Measurements from ENCODE around the gene ANKRD17. TPM values are rescaled to one million over a fixed set of nuclear protein-coding genes. Genes with fewer than 3 reads are reported as not detected.

The ANKRD17 gene
- total RNA-seq, 2 experiments from 2014 or later = 50.6 to 57.5 TPM

DNA sequence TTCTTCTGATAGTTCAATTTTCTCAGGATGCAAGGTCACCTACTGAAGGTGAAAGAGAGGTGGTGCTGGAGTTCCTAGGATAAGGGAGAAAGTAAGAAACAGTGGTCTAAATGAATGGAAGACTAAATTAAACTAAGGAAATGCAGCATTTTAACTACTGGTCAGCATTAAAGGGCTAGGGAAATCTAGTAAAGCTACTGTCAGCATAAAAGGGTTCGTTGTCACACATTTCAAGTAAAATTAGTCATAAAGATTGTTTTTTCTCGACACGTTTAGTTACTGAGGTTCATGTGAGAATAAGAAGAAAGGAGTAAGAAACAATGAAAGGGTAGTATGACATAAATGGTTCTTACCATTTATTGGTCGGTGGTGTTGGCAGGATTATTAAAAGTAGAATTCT lies 149.1 kb downstream of the ANKRD17 start:
- H3K4me3 Mint-ChIP-seq = no peak overlapping the region
- peaks cover 5% of the 10 kb centered on the region for H3K4me1 Mint-ChIP-seq
- ATAC-seq = no peak
- CTCF ChIA-PET = no interaction called here
- no peak overlapping the region for H3K27ac Mint-ChIP-seq
- DNase-seq = no peak
- H3K36me3 Mint-ChIP-seq = peaks cover 16% of the 10 kb centered on the region
- no peaks in the 10 kb centered on the region for H3K9me3 Mint-ChIP-seq (ENCODE audit: low read depth)
- no peaks in the 10 kb centered on the region for H3K27me3 Mint-ChIP-seq

DNA sequence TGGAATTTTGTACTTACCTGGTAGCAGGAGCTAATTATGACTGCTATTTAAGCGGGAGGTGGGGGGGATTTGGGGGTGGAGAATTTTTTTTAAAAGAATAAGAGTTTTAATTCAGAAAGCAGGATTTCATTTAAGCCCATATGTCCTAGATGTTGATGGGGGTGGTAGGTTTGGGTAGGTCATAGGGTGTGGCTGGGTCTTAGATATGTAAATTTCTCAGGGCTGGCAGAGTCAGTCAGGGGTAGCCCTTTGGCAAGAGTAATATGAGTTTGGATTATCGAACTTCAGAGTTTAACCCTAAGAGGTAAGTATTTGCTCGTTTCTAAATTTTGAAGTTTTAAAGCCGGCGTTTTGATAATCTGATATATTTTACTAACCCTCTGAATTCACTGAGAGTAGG lies 153.9 kb downstream of the ANKRD17 start:
- ATAC-seq (no peak), DNase-seq (no peak)
- H3K27ac Mint-ChIP-seq = no peak overlapping the region
- no peaks in the 10 kb centered on the region for H3K27me3 Mint-ChIP-seq
- peaks cover 22% of the 10 kb centered on the region for H3K36me3 Mint-ChIP-seq
- H3K4me3 Mint-ChIP-seq = no peak overlapping the region
- CTCF ChIA-PET = interaction anchor here (1.1 kb wide), 1 partner anchor 9 kb away, joined by 3 read pairs; no protein-coding TSS in a partner anchor
- peaks cover 8% of the 10 kb centered on the region for H3K4me1 Mint-ChIP-seq
- H3K9me3 Mint-ChIP-seq (ENCODE audit: low read depth) = no peaks in the 10 kb centered on the region

DNA sequence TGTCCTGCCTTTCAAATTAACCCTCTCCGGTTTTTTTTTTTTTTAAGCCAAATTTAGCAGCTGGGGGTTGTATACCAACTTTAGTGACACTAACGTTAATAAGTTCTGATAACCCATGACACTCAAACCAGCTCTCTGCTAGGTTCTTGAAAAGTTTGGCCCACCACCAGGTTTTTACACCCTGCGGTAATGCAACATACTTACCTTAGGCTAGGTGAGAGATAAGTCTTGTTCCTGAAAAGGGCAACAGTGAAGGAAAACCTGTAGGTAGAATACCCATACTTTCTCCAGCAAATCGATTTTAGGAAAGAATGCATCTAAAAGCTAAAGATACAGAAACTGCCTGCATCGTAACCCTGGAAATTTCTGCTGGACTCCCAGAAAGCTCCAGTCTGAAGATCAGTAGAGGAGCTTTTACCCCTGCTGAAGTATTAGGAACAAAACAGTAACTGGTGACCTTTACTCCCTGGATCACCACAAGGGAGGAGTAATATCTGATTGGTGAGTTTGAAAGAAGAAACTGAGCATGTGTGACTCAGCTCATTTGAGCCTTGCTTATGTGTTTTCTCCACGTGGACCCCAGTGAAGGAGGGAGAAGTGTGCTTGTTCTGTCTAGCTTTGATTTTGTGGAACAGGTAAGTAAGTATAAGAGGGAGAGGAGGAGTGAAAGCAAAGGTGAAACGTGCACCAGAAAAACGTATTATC lies 154.6 kb downstream of the ANKRD17 start:
- CTCF ChIA-PET = interaction anchor here (0.9 to 1.1 kb wide), 2 partner anchors 8 to 154 kb away, joined by 3 read pairs; no protein-coding TSS in a partner anchor
- no peaks in the 10 kb centered on the region for H3K9me3 Mint-ChIP-seq (ENCODE audit: low read depth)
- H3K27ac Mint-ChIP-seq = no peak overlapping the region
- DNase-seq = no peak
- peaks cover 27% of the 10 kb centered on the region for H3K36me3 Mint-ChIP-seq
- no peak for ATAC-seq
- H3K27me3 Mint-ChIP-seq = no peaks in the 10 kb centered on the region
- H3K4me1 Mint-ChIP-seq = peaks cover 8% of the 10 kb centered on the region
- H3K4me3 Mint-ChIP-seq = no peak overlapping the region

DNA sequence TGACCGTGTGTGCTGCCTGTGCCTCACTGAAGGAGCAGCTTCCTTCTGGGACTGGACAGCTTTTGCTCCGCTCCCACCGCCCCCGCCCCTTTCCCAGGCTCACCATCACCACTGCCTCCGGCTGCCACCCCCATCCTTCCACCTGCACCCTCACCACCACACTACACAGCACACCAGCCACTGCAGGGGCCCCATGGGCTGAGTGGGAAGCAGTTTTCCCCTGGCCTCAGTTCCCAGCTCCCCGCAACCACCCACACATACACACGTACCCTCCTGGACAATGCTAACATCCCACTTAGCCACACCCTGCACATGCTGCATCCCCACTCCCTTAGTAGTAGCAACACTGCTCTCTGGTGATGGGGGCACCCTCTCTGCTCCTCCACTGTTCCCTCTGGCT lies 159.5 kb downstream of the ANKRD17 start:
- Mint-ChIP-seq H3K4me3 (no peak overlapping the region), H3K36me3 (peaks cover 30% of the 10 kb centered on the region), H3K27me3 (no peaks in the 10 kb centered on the region), H3K27ac (no peak overlapping the region), H3K4me1 (peaks cover 2% of the 10 kb centered on the region), H3K9me3 (ENCODE audit: low read depth) (no peaks in the 10 kb centered on the region)
- CTCF ChIA-PET = interaction anchor here (1.4 kb wide), 1 partner anchor 10 kb away, joined by 5 read pairs; no protein-coding TSS in a partner anchor
- no peak for DNase-seq
- ATAC-seq = no peak

DNA sequence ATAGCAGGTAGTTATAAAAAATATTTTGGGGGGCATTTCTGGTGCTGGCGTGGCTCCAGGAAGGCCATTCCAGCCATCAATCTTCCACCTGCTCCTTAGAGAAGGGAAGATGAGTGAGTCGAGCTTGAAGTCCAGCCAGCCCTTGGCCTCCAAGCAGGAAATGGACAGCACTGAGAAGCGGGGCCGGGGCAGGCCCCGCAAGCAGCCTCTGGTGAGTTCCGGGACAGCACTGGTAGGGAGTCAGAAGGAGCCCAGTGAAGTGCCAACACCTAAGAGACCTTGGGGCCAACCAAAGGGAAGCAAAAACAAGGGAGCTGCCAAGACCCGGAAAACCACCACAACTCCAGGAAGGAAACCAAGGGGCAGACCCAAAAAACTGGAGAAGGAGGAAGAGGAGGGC lies 159.9 kb downstream of the ANKRD17 start:
- no peak for DNase-seq
- no peaks in the 10 kb centered on the region for H3K27me3 Mint-ChIP-seq
- CTCF ChIA-PET = interaction anchor here (1.4 kb wide), 1 partner anchor 10 kb away, joined by 5 read pairs; no protein-coding TSS in a partner anchor
- ATAC-seq = no peak
- H3K9me3 Mint-ChIP-seq (ENCODE audit: low read depth) = no peaks in the 10 kb centered on the region
- no peak overlapping the region for H3K4me3 Mint-ChIP-seq
- no peaks in the 10 kb centered on the region for H3K4me1 Mint-ChIP-seq
- peaks cover 31% of the 10 kb centered on the region for H3K36me3 Mint-ChIP-seq
- H3K27ac Mint-ChIP-seq = no peak overlapping the region

DNA sequence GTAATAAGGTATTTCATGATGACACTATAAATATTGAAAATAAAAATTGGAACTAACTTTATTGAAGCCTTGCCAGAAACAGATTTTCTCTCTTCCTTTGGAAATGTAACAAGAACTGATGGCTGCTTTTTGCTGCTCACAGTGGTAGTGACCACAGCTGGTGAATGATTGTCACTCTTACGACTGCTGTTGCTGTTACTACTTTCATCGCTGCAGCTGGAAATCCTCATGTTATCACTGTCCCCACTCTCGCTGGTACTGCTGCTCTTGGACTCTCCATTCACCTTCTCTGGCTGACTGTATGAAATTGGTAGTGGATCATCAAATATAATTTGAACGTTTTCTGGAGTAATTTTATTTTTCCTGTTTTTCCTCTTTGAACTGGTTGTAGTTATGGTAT lies 160.6 kb downstream of the ANKRD17 start:
- CTCF ChIA-PET = interaction anchor here (1.4 to 1.7 kb wide), 2 partner anchors 9 to 30 kb away, joined by 3 to 5 read pairs; no protein-coding TSS in a partner anchor
- no peaks in the 10 kb centered on the region for H3K4me1 Mint-ChIP-seq
- ATAC-seq (no peak), DNase-seq (no peak)
- H3K27ac Mint-ChIP-seq = peak overlapping the region; percentile 25
- no peaks in the 10 kb centered on the region for H3K27me3 Mint-ChIP-seq
- peaks cover 31% of the 10 kb centered on the region for H3K36me3 Mint-ChIP-seq
- no peaks in the 10 kb centered on the region for H3K9me3 Mint-ChIP-seq (ENCODE audit: low read depth)
- no peak overlapping the region for H3K4me3 Mint-ChIP-seq

DNA sequence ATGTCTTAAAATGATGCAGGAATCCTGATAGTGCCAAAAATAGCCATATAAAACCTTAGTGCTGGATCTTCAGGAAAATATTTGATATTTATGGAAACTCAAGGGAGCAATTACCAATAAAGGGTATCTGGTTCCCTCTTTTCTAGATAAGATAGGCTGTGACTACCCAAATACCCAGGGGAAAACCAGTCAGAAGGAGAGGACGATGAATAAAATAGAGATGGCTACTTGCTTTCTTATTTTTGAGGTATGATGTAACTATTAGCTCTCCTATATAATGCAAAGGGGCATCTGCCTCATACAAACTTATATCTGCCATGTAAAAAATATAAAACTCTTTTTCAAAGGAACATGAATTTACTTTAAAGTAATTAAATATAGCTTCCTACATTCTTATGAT lies 165.7 kb downstream of the ANKRD17 start:
- CTCF ChIA-PET = interaction anchor here (0.6 to 1.4 kb wide), 5 partner anchors 9 to 164 kb away, joined by 3 to 4 read pairs (median 3); no protein-coding TSS in a partner anchor
- Mint-ChIP-seq H3K36me3 (peaks cover 28% of the 10 kb centered on the region), H3K4me3 (no peak overlapping the region), H3K27me3 (no peaks in the 10 kb centered on the region), H3K4me1 (no peaks in the 10 kb centered on the region), H3K9me3 (ENCODE audit: low read depth) (no peaks in the 10 kb centered on the region), H3K27ac (no peak overlapping the region)
- no peak for DNase-seq
- ATAC-seq = no peak

DNA sequence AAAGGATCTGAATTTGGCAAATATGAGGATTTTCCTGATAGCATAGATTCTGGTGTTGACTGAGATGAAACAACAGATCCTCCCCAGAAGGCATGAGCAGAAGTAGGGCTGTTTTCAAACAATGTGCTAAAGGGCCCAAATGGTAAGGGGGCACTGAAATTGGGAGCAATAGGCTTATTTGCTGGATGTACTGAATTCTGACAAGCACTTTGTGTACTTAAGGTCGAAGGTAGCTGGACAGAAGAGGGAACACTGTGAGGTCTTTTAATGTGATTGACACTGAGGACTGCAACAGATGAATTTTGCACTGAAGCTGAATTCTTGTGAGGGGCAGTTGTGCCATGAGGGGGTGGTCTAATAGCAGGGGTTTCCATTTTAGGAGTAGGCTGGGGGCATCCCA lies 167.9 kb downstream of the ANKRD17 start:
- CTCF ChIA-PET = no interaction called here
- no peaks in the 10 kb centered on the region for H3K9me3 Mint-ChIP-seq (ENCODE audit: low read depth)
- H3K27me3 Mint-ChIP-seq = no peaks in the 10 kb centered on the region
- H3K27ac Mint-ChIP-seq = no peak overlapping the region
- ATAC-seq = no peak
- H3K4me1 Mint-ChIP-seq = peaks cover 6% of the 10 kb centered on the region
- H3K36me3 Mint-ChIP-seq = peaks cover 31% of the 10 kb centered on the region
- DNase-seq = no peak
- no peak overlapping the region for H3K4me3 Mint-ChIP-seq

DNA sequence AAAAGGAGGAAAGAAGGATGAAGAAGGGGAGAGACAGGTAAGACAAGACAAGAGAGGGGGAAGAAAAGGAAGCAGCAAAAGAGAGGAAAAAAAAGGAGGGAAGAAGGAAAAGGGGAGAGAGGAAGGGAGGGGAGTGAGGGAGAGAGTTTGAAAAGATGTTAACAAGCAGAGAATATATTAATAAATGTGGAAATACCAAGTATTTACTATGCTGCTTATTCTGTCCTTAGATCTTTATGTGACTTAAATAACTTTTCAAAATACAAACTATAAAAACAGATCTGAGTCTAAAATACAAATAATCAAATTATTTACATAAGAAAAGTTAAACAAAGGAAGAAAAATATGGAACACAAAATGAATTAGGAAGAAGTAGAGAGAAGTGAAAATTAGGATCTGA lies 170.7 kb downstream of the ANKRD17 start:
- CTCF ChIA-PET = no interaction called here
- Mint-ChIP-seq H3K9me3 (ENCODE audit: low read depth) (no peaks in the 10 kb centered on the region), H3K27me3 (no peaks in the 10 kb centered on the region), H3K27ac (peak overlapping the region; percentile 12), H3K4me1 (peaks cover 8% of the 10 kb centered on the region), H3K36me3 (peaks cover 44% of the 10 kb centered on the region), H3K4me3 (no peak overlapping the region)
- ATAC-seq (no peak), DNase-seq (no peak)

DNA sequence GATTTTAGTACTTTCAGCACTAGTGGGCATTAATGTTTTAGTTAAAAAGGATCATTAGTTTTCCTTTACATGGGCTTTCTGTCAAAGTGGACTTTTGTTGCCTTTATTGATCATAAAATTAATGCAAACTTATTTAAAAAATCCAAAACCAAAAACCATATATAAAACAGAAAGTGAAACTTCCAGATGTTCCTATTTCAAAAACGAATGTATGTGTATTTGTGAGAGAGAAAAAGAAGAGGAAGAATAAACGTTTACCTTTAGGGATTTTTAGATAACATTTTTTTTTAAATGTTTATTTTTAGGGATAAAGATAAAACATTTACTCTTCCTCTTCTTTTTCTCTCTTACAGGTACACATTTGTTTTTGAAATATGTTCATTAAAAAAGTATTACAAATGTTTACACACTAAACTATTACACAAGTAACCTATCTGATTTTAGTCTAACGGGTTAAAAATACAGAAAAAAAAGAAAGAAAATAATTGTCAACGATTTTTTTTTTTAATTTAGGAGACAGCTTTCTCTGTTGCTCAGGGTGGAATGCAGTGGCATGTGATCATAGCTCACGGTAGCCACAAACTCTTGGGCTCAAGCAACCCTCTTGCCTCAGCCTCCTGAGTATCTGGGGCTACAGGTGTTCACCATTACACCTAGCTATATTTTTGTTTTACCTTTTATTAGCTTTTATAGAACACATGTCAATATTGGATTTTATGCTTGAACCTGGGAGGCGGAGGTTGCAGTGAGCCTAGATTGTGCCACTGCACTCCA lies 172.3 kb downstream of the ANKRD17 start:
- CTCF ChIA-PET = interaction anchor here (1.1 to 1.4 kb wide), 3 partner anchors 16 to 174 kb away, joined by 3 to 4 read pairs (median 3); partner anchors contain the start of genes ANKRD17 and COX18
- H3K36me3 Mint-ChIP-seq = peaks cover 44% of the 10 kb centered on the region
- ATAC-seq = peak; percentile 75
- peak overlapping the region; percentile 46 for H3K4me3 Mint-ChIP-seq
- no peaks in the 10 kb centered on the region for H3K27me3 Mint-ChIP-seq
- peak overlapping the region; percentile 75 for H3K27ac Mint-ChIP-seq
- H3K4me1 Mint-ChIP-seq = peaks cover 14% of the 10 kb centered on the region
- H3K9me3 Mint-ChIP-seq (ENCODE audit: low read depth) = no peaks in the 10 kb centered on the region
- DNase-seq = no peak

DNA sequence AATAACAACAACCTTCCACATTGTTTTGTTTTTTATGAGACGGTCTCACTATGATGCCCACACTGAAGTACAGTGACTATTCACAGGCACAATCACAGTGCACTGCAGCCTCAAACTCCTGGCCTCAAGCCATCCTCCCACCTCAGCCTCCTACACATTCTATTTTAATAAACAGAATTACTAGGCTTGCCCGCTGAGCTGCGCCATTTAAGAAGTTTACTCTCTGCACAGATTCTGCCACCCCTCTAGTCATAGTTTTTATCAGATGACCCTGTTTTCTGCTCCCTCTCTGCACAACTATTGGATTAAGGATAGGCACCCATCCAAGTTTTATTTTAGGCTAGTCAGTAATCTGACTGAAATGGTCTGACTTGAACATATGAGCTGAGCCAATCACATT lies 177.8 kb downstream of the ANKRD17 start:
- no peak for ATAC-seq
- H3K27ac Mint-ChIP-seq = peak overlapping the region; percentile 26
- no peaks in the 10 kb centered on the region for H3K9me3 Mint-ChIP-seq (ENCODE audit: low read depth)
- H3K27me3 Mint-ChIP-seq = no peaks in the 10 kb centered on the region
- CTCF ChIA-PET = interaction anchor here (1.0 kb wide), 1 partner anchor 177 kb away, joined by 4 read pairs; no protein-coding TSS in a partner anchor
- no peak for DNase-seq
- peaks cover 18% of the 10 kb centered on the region for H3K4me1 Mint-ChIP-seq
- H3K4me3 Mint-ChIP-seq = no peak overlapping the region
- peaks cover 44% of the 10 kb centered on the region for H3K36me3 Mint-ChIP-seq

DNA sequence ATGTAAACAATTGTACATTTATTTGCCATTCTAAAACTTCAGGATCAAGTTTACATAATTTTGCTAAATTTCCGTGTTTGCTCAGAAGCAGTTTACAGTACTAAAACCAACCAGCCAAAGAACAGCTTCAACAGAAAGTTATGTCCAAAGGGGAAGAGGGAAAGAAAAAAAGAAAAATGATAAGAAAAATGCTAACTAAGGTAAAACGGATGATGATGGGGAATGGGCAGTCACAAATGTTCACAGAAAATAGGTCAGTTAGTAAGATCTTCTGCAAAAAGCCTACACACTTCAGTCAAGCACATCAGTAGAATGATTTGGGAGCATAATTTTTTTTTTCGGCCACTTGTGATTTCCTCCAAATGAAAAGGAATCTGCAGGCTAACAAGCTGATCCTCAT lies 182.8 kb downstream of the ANKRD17 start:
- no peak overlapping the region for H3K4me3 Mint-ChIP-seq
- H3K4me1 Mint-ChIP-seq = peaks cover 7% of the 10 kb centered on the region
- H3K36me3 Mint-ChIP-seq = peaks cover 25% of the 10 kb centered on the region
- H3K9me3 Mint-ChIP-seq (ENCODE audit: low read depth) = no peaks in the 10 kb centered on the region
- DNase-seq (no peak), ATAC-seq (no peak)
- H3K27me3 Mint-ChIP-seq = no peaks in the 10 kb centered on the region
- CTCF ChIA-PET = no interaction called here
- peak overlapping the region; percentile 29 for H3K27ac Mint-ChIP-seq

DNA sequence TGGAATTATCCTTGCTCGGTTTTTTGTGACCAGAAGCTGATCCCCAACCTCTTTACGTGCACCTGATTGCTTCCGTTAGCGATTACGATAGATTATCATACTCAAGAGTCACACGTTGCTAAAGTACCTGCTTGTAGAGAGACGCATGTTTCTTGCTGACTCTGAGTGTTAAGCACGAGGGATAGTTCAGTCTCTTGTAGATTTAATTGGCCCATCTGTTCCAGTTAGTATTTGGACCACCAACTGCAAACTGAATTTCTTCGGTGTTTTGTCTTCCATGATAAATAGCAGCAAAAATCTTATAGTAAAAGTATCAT lies 188.6 kb downstream of the ANKRD17 start:
- CTCF ChIA-PET = interaction anchor here (1.4 to 3.7 kb wide), 2 partner anchors 16 to 188 kb away, joined by 4 to 22 read pairs; partner anchors contain the start of gene ANKRD17
- ATAC-seq (peak; percentile 7), DNase-seq (no peak)
- Mint-ChIP-seq H3K4me3 (peak overlapping the region; percentile 93), H3K9me3 (ENCODE audit: low read depth) (no peaks in the 10 kb centered on the region), H3K36me3 (peaks cover 11% of the 10 kb centered on the region), H3K4me1 (peaks cover 26% of the 10 kb centered on the region), H3K27me3 (no peaks in the 10 kb centered on the region), H3K27ac (peak overlapping the region; percentile 98)

Data from activated CD8-positive, alpha-beta memory T cell treated with anti-CD3 and anti-CD28 coated beads, Interleukin-2, amount 10 ng/mL, durations not matched to agents 7 days and 5 days (primary cell).